GM23338 (cell line): ENCODE data around the gene GIPC2. TPM values are rescaled to one million over a fixed set of nuclear protein-coding genes. Genes with fewer than 3 reads are reported as not detected.

ENCODE experiments used
- ATAC-seq: fragments of 200-7000 bp; cut with Tn5 transposase; 3 replicates; pipeline ENCODE4 v1.9.1; 2020
- DNase-seq: peaks from one replicate; pipeline ENCODE4 v3.0.0-alpha.2; 2015; ENCODE audit warnings: low spot score
- H2AFZ ChIP-seq: fragments of 200-600 bp; sonication (generic); 2 replicates; pipeline ENCODE4 v1.8.0; 2016; ENCODE audit warnings: antibody characterized with exemption, mild to moderate bottlenecking, moderate library complexity
- H3F3A ChIP-seq: fragments of 200-600 bp; sonication (generic); replicated peaks from 2 replicates; pipeline ENCODE4 v1.8.0; 2017; ENCODE audit warnings: antibody characterized with exemption, mixed run types, low read depth
- H3K27ac ChIP-seq: fragments of 200-600 bp; sonication (generic); 2 replicates; pipeline ENCODE4 v1.6.1; 2016; ENCODE audit warnings: low read depth
- H3K27me3 ChIP-seq: fragments of 200-600 bp; sonication (generic); 2 replicates; pipeline ENCODE4 v1.8.0; 2016; ENCODE audit warnings: mild to moderate bottlenecking, mixed run types, moderate library complexity; ENCODE audit not compliant: insufficient read depth
- H3K36me3 ChIP-seq: fragments of 200-600 bp; sonication (generic); 2 replicates; pipeline ENCODE4 v1.8.0; 2016; ENCODE audit warnings: mild to moderate bottlenecking; ENCODE audit not compliant: insufficient read depth
- H3K4me1 ChIP-seq: fragments of 200-600 bp; sonication (generic); 2 replicates; pipeline ENCODE4 v1.8.0; 2016; ENCODE audit warnings: mild to moderate bottlenecking, moderate library complexity; ENCODE audit not compliant: insufficient read depth
- H3K4me2 ChIP-seq: fragments of 200-600 bp; sonication (generic); 2 replicates; pipeline ENCODE4 v1.7.1; 2017; ENCODE audit warnings: mixed run types
- H3K4me3 ChIP-seq: fragments of 200-600 bp; sonication (generic); 2 replicates; pipeline ENCODE4 v1.6.1; 2016; ENCODE audit warnings: mixed run types
- H3K79me2 ChIP-seq: fragments of 200-600 bp; sonication (generic); replicated peaks from 2 replicates; pipeline ENCODE4 v1.8.0; 2017; ENCODE audit warnings: mild to moderate bottlenecking; ENCODE audit not compliant: insufficient read depth
- H3K9me2 ChIP-seq: fragments of 200-600 bp; sonication (generic); 2 replicates; pipeline ENCODE4 v1.8.0; 2017; ENCODE audit not compliant: insufficient read depth
- H4K20me1 ChIP-seq: fragments of 200-600 bp; sonication (generic); replicated peaks from 2 replicates; pipeline ENCODE4 v1.8.0; 2017; ENCODE audit warnings: mild to moderate bottlenecking; ENCODE audit not compliant: insufficient read depth
- H3K27ac Mint-ChIP-seq: 2 replicates; pipeline ENCODE4 v1.8.0; 2020; ENCODE audit warnings: inconsistent platforms, mild to moderate bottlenecking, moderate library complexity, mixed read lengths
- H3K27me3 Mint-ChIP-seq: 3 replicates; pipeline ENCODE4 v1.8.0; 2022; ENCODE audit warnings: low read depth, mild to moderate bottlenecking, moderate library complexity, mixed read lengths, inconsistent platforms; ENCODE audit not compliant: insufficient read depth, poor library complexity
- H3K36me3 Mint-ChIP-seq: 3 replicates; pipeline ENCODE4 v1.8.0; 2021; ENCODE audit warnings: low read depth, mild to moderate bottlenecking, inconsistent platforms, moderate library complexity, mixed read lengths
- H3K4me1 Mint-ChIP-seq: 3 replicates; pipeline ENCODE4 v1.8.0; 2020; ENCODE audit warnings: mild to moderate bottlenecking, inconsistent platforms, mixed read lengths
- H3K4me3 Mint-ChIP-seq: 3 replicates; pipeline ENCODE4 v1.8.0; 2021; ENCODE audit warnings: moderate library complexity, mild to moderate bottlenecking, inconsistent platforms, mixed read lengths
- H3K9me3 Mint-ChIP-seq: 3 replicates; pipeline ENCODE4 v1.8.0; 2020; ENCODE audit warnings: moderate library complexity, mild to moderate bottlenecking, inconsistent platforms, mixed read lengths
- CREB1 ChIP-seq: fragments of 250-450 bp; sonication (Bioruptor Pico); IDR thresholded peaks from 2 replicates; pipeline ENCODE4 v1.5.0; 2020; ENCODE audit warnings: low read depth, mild to moderate bottlenecking, moderate library complexity
- ETS1 ChIP-seq: IDR thresholded peaks from 2 replicates; pipeline ENCODE4 v1.6.1; 2016; ENCODE audit warnings: antibody characterized with exemption
- EZH2 ChIP-seq: fragments of 200-600 bp; sonication (generic); IDR thresholded peaks from one replicate; pipeline ENCODE4 v1.8.0; 2017; ENCODE audit warnings: antibody characterized with exemption, mild to moderate bottlenecking, low read depth; ENCODE audit not compliant: unreplicated experiment
- EZH2phosphoT487 ChIP-seq: fragments of 200-600 bp; sonication (generic); IDR thresholded peaks from one replicate; pipeline ENCODE4 v1.8.1; 2018; ENCODE audit warnings: antibody characterized with exemption; ENCODE audit not compliant: unreplicated experiment
- JUNB ChIP-seq: IDR thresholded peaks from one replicate; pipeline ENCODE4 v1.6.1; 2016; ENCODE audit warnings: antibody characterized with exemption; ENCODE audit not compliant: unreplicated experiment
- NANOG ChIP-seq: IDR thresholded peaks from 2 replicates; pipeline ENCODE4 v1.6.1; 2016; ENCODE audit warnings: antibody characterized with exemption, borderline replicate concordance
- POLR2AphosphoS5 ChIP-seq: IDR thresholded peaks from 2 replicates; pipeline ENCODE4 v1.6.1; 2016; ENCODE audit warnings: antibody characterized with exemption, low read depth
- REST ChIP-seq: IDR thresholded peaks from one replicate; pipeline ENCODE4 v1.6.1; 2018; ENCODE audit warnings: antibody characterized with exemption; ENCODE audit not compliant: unreplicated experiment
- STAT1 ChIP-seq: IDR thresholded peaks from one replicate; pipeline ENCODE4 v1.6.1; 2016; ENCODE audit warnings: antibody characterized with exemption; ENCODE audit not compliant: unreplicated experiment
- ZNF114 ChIP-seq: fragments of 250-450 bp; sonication (Bioruptor Pico); IDR thresholded peaks from 2 replicates; pipeline ENCODE4 v1.5.0; 2020; ENCODE audit warnings: mild to moderate bottlenecking, moderate library complexity
- ZNF331 ChIP-seq: fragments of 250-450 bp; sonication (Bioruptor Pico); IDR thresholded peaks from 2 replicates; pipeline ENCODE4 v1.5.0; 2020; ENCODE audit warnings: low read depth, mild to moderate bottlenecking, moderate library complexity
- ZNF462 ChIP-seq: fragments of 250-450 bp; sonication (Bioruptor Pico); IDR thresholded peaks from 2 replicates; pipeline ENCODE4 v1.5.0; 2020; ENCODE audit warnings: mild to moderate bottlenecking, moderate library complexity
- polyA plus RNA-seq: library from polyadenylated mRNA; unstranded; fragments of >200 nt; fragmentation: Nextera tagmentation; extraction: Ambion mirVana; gene quantifications from 2 replicates; pipeline ENCODE4 v1.2.1, GENCODE V29; 2016
- total RNA-seq: library from RNA; depleted of rRNA; stranded (reverse); fragments of >200 nt; shearing (Covaris generic); gene quantifications from 2 replicates; pipeline ENCODE4 v1.2.3, GENCODE V29; 2014
- TF ChIP-seq, protein P1 (sequence below), 2 experiments: fragments of 200-600 bp in 1 of 2; sonication (generic) in 1 of 2; conservative IDR thresholded peaks; 2 replicates each; pipeline versions ENCODE4 v1.5.1 to v1.6.1; 2016 to 2017; ENCODE audit warnings: antibody characterized with exemption in 2 of 2, low read depth in 2 of 2, mild to moderate bottlenecking in 2 of 2, moderate library complexity in 1 of 2

GIPC2 gene
- total and polyA plus RNA-seq, 2 experiments from 2014 or later, result 1.2 to 1.5 TPM

- no peaks in the 10 kb centered on the region for H3K79me2 ChIP-seq
- H3K4me3 ChIP-seq, result no peak overlapping the region
- no peaks in the 10 kb centered on the region for H3F3A ChIP-seq
- no peak overlapping the region for H3K27ac ChIP-seq
- no peak overlapping the region for H3K4me3 Mint-ChIP-seq
- H4K20me1 ChIP-seq, result no peaks in the 10 kb centered on the region
- no peak overlapping the region for H3K27ac Mint-ChIP-seq
- no peaks in the 10 kb centered on the region for H3K27me3 ChIP-seq
- no peaks in the 10 kb centered on the region for H3K4me1 ChIP-seq
- H3K4me2 ChIP-seq, result no peak overlapping the region
- no peaks in the 10 kb centered on the region for H3K4me1 Mint-ChIP-seq
- no peak for DNase-seq
- TF ChIP-seq ETS1 (no peak), ZNF331 (no peak), STAT1 (no peak), CREB1 (CRISPR knock-in tag) (no peak), JUNB (no peak), ZNF114 (CRISPR knock-in tag) (no peak), POLR2AphosphoS5 (no peak), NANOG (no peak), EZH2phosphoT487 (no peak), REST (no peak), EZH2 (no peak), ZNF462 (CRISPR knock-in tag) (no peak)
- TF ChIP-seq, protein P1, sequence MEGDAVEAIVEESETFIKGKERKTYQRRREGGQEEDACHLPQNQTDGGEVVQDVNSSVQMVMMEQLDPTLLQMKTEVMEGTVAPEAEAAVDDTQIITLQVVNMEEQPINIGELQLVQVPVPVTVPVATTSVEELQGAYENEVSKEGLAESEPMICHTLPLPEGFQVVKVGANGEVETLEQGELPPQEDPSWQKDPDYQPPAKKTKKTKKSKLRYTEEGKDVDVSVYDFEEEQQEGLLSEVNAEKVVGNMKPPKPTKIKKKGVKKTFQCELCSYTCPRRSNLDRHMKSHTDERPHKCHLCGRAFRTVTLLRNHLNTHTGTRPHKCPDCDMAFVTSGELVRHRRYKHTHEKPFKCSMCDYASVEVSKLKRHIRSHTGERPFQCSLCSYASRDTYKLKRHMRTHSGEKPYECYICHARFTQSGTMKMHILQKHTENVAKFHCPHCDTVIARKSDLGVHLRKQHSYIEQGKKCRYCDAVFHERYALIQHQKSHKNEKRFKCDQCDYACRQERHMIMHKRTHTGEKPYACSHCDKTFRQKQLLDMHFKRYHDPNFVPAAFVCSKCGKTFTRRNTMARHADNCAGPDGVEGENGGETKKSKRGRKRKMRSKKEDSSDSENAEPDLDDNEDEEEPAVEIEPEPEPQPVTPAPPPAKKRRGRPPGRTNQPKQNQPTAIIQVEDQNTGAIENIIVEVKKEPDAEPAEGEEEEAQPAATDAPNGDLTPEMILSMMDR (conservative IDR thresholded peaks at IDR 0.05; ENCODE audit: low read depth in 2 of 2), result no peak
- peaks cover 3% of the 10 kb centered on the region; the same call in 1 of the 2 replicates for H3K9me2 ChIP-seq
- H3K36me3 ChIP-seq, result no peaks in the 10 kb centered on the region
- H3K9me3 Mint-ChIP-seq, result no peaks in the 10 kb centered on the region
- H2AFZ ChIP-seq, result no peak overlapping the region
- H3K36me3 Mint-ChIP-seq, result no peaks in the 10 kb centered on the region
- peaks cover 4% of the 10 kb centered on the region for H3K27me3 Mint-ChIP-seq
- no peak for ATAC-seq
Observed at GRCh38 chr1:78070758-78071157, 25.0 kb downstream of the GIPC2 start.
